ENCODE data around the gene TNS3. TPM values are rescaled to one million over a fixed set of nuclear protein-coding genes. Genes with fewer than 3 reads are reported as not detected.
A peak's percentile ranks its signal among the peaks of the same experiment; 100 is the strongest.

Gene TNS3
- total RNA-seq, 1 donor from 2014 or later = 120 TPM

- H3K27me3 Mint-ChIP-seq = no peaks in the 10 kb centered on the region
- no peak overlapping the region for H3K27ac Mint-ChIP-seq
- peaks cover 53% of the 10 kb centered on the region for H3K4me1 Mint-ChIP-seq (ENCODE audit: low read depth)
Measured at GRCh38 chr7:47385536-47386125, 196.3 kb downstream of the TNS3 start.

GRCh38 chr7:47384755-47385535, 197.0 kb downstream of the TNS3 start:
- DNase-seq (ENCODE audit: low spot score, unreplicated experiment) = no peak
- TF ChIP-seq CTCF (IDR thresholded peaks at IDR 0.05; ENCODE audit: unreplicated experiment) = no peak
- Mint-ChIP-seq H3K9me3 (ENCODE audit: low read depth) (no peaks in the 10 kb centered on the region), H3K36me3 (ENCODE audit: insufficient read depth) (peaks cover 14% of the 10 kb centered on the region), H3K4me1 (ENCODE audit: low read depth) (peaks cover 57% of the 10 kb centered on the region), H3K27ac (no peak overlapping the region), H3K4me3 (ENCODE audit: low read depth) (no peak overlapping the region), H3K27me3 (no peaks in the 10 kb centered on the region)

More at GRCh38 chr7:47385536-47386125, 196.3 kb downstream of the TNS3 start:
- TF ChIP-seq CTCF (IDR thresholded peaks at IDR 0.05; ENCODE audit: unreplicated experiment) = no peak
- H3K36me3 Mint-ChIP-seq (ENCODE audit: insufficient read depth) = peaks cover 16% of the 10 kb centered on the region
- no peak overlapping the region for H3K4me3 Mint-ChIP-seq (ENCODE audit: low read depth)
- no peaks in the 10 kb centered on the region for H3K9me3 Mint-ChIP-seq (ENCODE audit: low read depth)
- DNase-seq (ENCODE audit: low spot score, unreplicated experiment) = no peak

GRCh38 chr7:47383696-47384445, 198.0 kb downstream of the TNS3 start:
- Mint-ChIP-seq H3K9me3 (ENCODE audit: low read depth) (no peaks in the 10 kb centered on the region), H3K27me3 (no peaks in the 10 kb centered on the region), H3K4me3 (ENCODE audit: low read depth) (no peak overlapping the region), H3K27ac (no peak overlapping the region), H3K4me1 (ENCODE audit: low read depth) (peaks cover 61% of the 10 kb centered on the region), H3K36me3 (ENCODE audit: insufficient read depth) (peaks cover 14% of the 10 kb centered on the region)
- DNase-seq (ENCODE audit: low spot score, unreplicated experiment) = no peak
- no peak for TF ChIP-seq CTCF (IDR thresholded peaks at IDR 0.05; ENCODE audit: unreplicated experiment)

- Mint-ChIP-seq H3K36me3 (ENCODE audit: insufficient read depth) (peaks cover 12% of the 10 kb centered on the region), H3K9me3 (ENCODE audit: low read depth) (no peaks in the 10 kb centered on the region), H3K27ac (no peak overlapping the region), H3K4me3 (ENCODE audit: low read depth) (no peak overlapping the region), H3K27me3 (no peaks in the 10 kb centered on the region), H3K4me1 (ENCODE audit: low read depth) (peaks cover 62% of the 10 kb centered on the region)
- DNase-seq (ENCODE audit: low spot score, unreplicated experiment) = no peak
- TF ChIP-seq CTCF (IDR thresholded peaks at IDR 0.05; ENCODE audit: unreplicated experiment) = no peak
Measured at GRCh38 chr7:47383072-47383471, 198.8 kb downstream of the TNS3 start.

GRCh38 chr7:47382200-47382599, 199.7 kb downstream of the TNS3 start:
- H3K27ac Mint-ChIP-seq = peak overlapping the region; percentile 75
- no peak for TF ChIP-seq CTCF (IDR thresholded peaks at IDR 0.05; ENCODE audit: unreplicated experiment)
- no peak for DNase-seq (ENCODE audit: low spot score, unreplicated experiment)
- H3K9me3 Mint-ChIP-seq (ENCODE audit: low read depth) = no peaks in the 10 kb centered on the region
- peaks cover 14% of the 10 kb centered on the region for H3K36me3 Mint-ChIP-seq (ENCODE audit: insufficient read depth)
- no peaks in the 10 kb centered on the region for H3K27me3 Mint-ChIP-seq
- no peak overlapping the region for H3K4me3 Mint-ChIP-seq (ENCODE audit: low read depth)
- peaks cover 62% of the 10 kb centered on the region for H3K4me1 Mint-ChIP-seq (ENCODE audit: low read depth)

Measured in progenitor cell of endocrine pancreas (in vitro differentiated cells).